ENCODE results near the gene USP49. TPM values are rescaled to one million over a fixed set of nuclear protein-coding genes. Genes with fewer than 3 reads are reported as not detected.
A peak's percentile ranks its signal among the peaks of the same experiment; 100 is the strongest.

The USP49 gene
- total RNA-seq, 1 donor from 2014 or later: 6.3 TPM

- DNase-seq (ENCODE audit: low read depth): peak; percentile 28
Measured at GRCh38 chr6:41757931-41758640, 137.1 kb downstream of the USP49 start.

GRCh38 chr6:41757271-41757670, 137.9 kb downstream of the USP49 start:
- DNase-seq (ENCODE audit: low read depth): no peak

GRCh38 chr6:41756354-41756753, 138.8 kb downstream of the USP49 start:
- DNase-seq (ENCODE audit: low read depth): no peak

- no peak for DNase-seq (ENCODE audit: low read depth)
Measured at GRCh38 chr6:41755895-41756294, 139.3 kb downstream of the USP49 start.

GRCh38 chr6:41750374-41750773, 144.8 kb downstream of the USP49 start:
- DNase-seq (ENCODE audit: low read depth): no peak

GRCh38 chr6:41748542-41748941, 146.6 kb downstream of the USP49 start:
- no peak for DNase-seq (ENCODE audit: low read depth)

GRCh38 chr6:41748102-41748477, 147.1 kb downstream of the USP49 start:
- DNase-seq (ENCODE audit: low read depth): no peak

GRCh38 chr6:41747256-41748101, 147.7 kb downstream of the USP49 start, which contains the start of gene PGC:
PGC (minus strand) TSS chr6:41747397; CDS start chr6:41747334, 63 bp downstream.
- no peak for DNase-seq (ENCODE audit: low read depth)

- DNase-seq (ENCODE audit: low read depth): no peak
Measured at GRCh38 chr6:41746107-41746506, 149.1 kb downstream of the USP49 start.

GRCh38 chr6:41744236-41744787, 150.9 kb downstream of the USP49 start:
- DNase-seq (ENCODE audit: low read depth): no peak

GRCh38 chr6:41743406-41744235, 151.6 kb downstream of the USP49 start:
- no peak for DNase-seq (ENCODE audit: low read depth)

- peak; percentile 22 for DNase-seq (ENCODE audit: low read depth)
Measured at GRCh38 chr6:41741625-41742490, 153.3 kb downstream of the USP49 start.

- DNase-seq (ENCODE audit: low read depth): no peak
Measured at GRCh38 chr6:41740366-41741162, 154.6 kb downstream of the USP49 start.

Other genes starting within 250 kb of the USP49 start
- 5.2 and 14.7 TPM in 2 replicates for gene TFEB, start 159.8 kb downstream of the USP49 start, total RNA-seq
- not detected in 2 replicates for gene PGC, start 148.0 kb downstream of the USP49 start, total RNA-seq
- 0.35 and 2.0 TPM in 2 replicates for gene FRS3, start 115.5 kb downstream of the USP49 start, total RNA-seq
- gene PRICKLE4, start 114.6 kb downstream of the USP49 start, total RNA-seq: 0.52 and 1.7 TPM in 2 replicates
- gene TOMM6, start 107.7 kb downstream of the USP49 start, total RNA-seq: 60.7 and 96.6 TPM in 2 replicates
- gene MED20, start 25.8 kb upstream of the USP49 start, total RNA-seq: 39.2 and 42.5 TPM in 2 replicates
- 12.5 and 31.4 TPM in 2 replicates for gene BYSL, start 26.1 kb upstream of the USP49 start, total RNA-seq
- gene CCND3, start 46.4 kb upstream of the USP49 start, total RNA-seq: 54.9 and 113 TPM in 2 replicates
- 18.1 and 20.3 TPM in 2 replicates for gene TAF8, start 155.1 kb upstream of the USP49 start, total RNA-seq
- gene C6orf132, start 247.2 kb upstream of the USP49 start, total RNA-seq: 6.9 and 16.3 TPM in 2 replicates

Measured in renal cortical epithelial cell (primary cell).